KMS-11 (cell line): ENCODE data around the gene EGLN1.

Experiments used
- H2AFZ ChIP-seq: fragments of 200-600 bp; sonication (generic); 2 replicates; pipeline ENCODE4 v1.6.1; 2016; ENCODE audit warnings: antibody characterized with exemption, mixed run types, low read depth
- H3K27ac ChIP-seq: fragments of 200-600 bp; sonication (generic); 2 replicates; pipeline ENCODE4 v1.6.1; 2016; ENCODE audit warnings: mild to moderate bottlenecking, mixed run types
- H3K27me3 ChIP-seq: fragments of 200-600 bp; sonication (generic); 2 replicates; pipeline ENCODE4 v1.6.1; 2017; ENCODE audit warnings: mild to moderate bottlenecking, low read depth, mixed run types, moderate library complexity; ENCODE audit not compliant: insufficient read depth
- H3K36me3 ChIP-seq: fragments of 200-600 bp; sonication (generic); 2 replicates; pipeline ENCODE4 v1.6.1; 2017; ENCODE audit warnings: mild to moderate bottlenecking, mixed run types; ENCODE audit not compliant: insufficient read depth
- H3K4me1 ChIP-seq: fragments of 200-600 bp; sonication (generic); 2 replicates; pipeline ENCODE4 v1.6.1; 2016; ENCODE audit warnings: mild to moderate bottlenecking, low read depth, mixed run types; ENCODE audit not compliant: poor library complexity, severe bottlenecking
- H3K4me2 ChIP-seq: fragments of 200-600 bp; sonication (generic); 2 replicates; pipeline ENCODE4 v1.7.0; 2016; ENCODE audit warnings: mild to moderate bottlenecking, mixed run types
- H3K4me3 ChIP-seq: fragments of 200-600 bp; sonication (generic); IDR thresholded peaks from 2 replicates; pipeline ENCODE4 v1.6.1; 2017; ENCODE audit warnings: low read depth, low read length, mixed read lengths; ENCODE audit not compliant: insufficient read depth
- H3K79me2 ChIP-seq: fragments of 200-600 bp; sonication (generic); 2 replicates; pipeline ENCODE4 v1.6.1; 2016; ENCODE audit warnings: low read depth, mixed run types; ENCODE audit not compliant: insufficient read depth
- H3K9ac ChIP-seq: fragments of 200-600 bp; sonication (generic); 2 replicates; pipeline ENCODE4 v1.6.1; 2016; ENCODE audit warnings: mild to moderate bottlenecking, mixed run types
- H4K20me1 ChIP-seq: fragments of 200-600 bp; sonication (generic); 2 replicates; pipeline ENCODE4 v1.6.1; 2016; ENCODE audit warnings: mild to moderate bottlenecking, mixed run types; ENCODE audit not compliant: insufficient read depth
- CTCF ChIP-seq: fragments of 200-600 bp; sonication (generic); conservative IDR thresholded peaks from 2 replicates; pipeline ENCODE4 v1.6.1; 2017; ENCODE audit warnings: low read depth, mild to moderate bottlenecking, antibody characterized with exemption, low read length, moderate library complexity, mixed read lengths

Gene EGLN1

GRCh38 chr1:231423648-231424047, 1.6 kb upstream of the EGLN1 start:
- Histone ChIP-seq H3K27ac (no peak overlapping the region), H4K20me1 (no peaks in the 10 kb centered on the region), H2AFZ (no peak overlapping the region), H3K9ac (no peak overlapping the region), H3K27me3 (no peaks in the 10 kb centered on the region), H3K4me1 (peaks cover 16% of the 10 kb centered on the region), H3K4me3 (no peak overlapping the region), H3K4me2 (no peak overlapping the region), H3K36me3 (no peaks in the 10 kb centered on the region), H3K79me2 (peaks cover 26% of the 10 kb centered on the region)
- TF ChIP-seq CTCF = no peak

GRCh38 chr1:231422798-231423309, 767 bp upstream of the EGLN1 start:
- Histone ChIP-seq H2AFZ (peak overlapping the region; percentile 81), H3K9ac (peak overlapping the region; percentile 78), H3K79me2 (peaks cover 34% of the 10 kb centered on the region), H3K27ac (peak overlapping the region; percentile 91), H3K4me1 (peaks cover 24% of the 10 kb centered on the region), H3K27me3 (no peaks in the 10 kb centered on the region), H3K36me3 (no peaks in the 10 kb centered on the region), H3K4me3 (peak overlapping the region; percentile 37), H4K20me1 (no peaks in the 10 kb centered on the region), H3K4me2 (peak overlapping the region; percentile 96)
- TF ChIP-seq CTCF = peak; percentile 8; the same call in 1 of the 2 replicates

- H3K9ac ChIP-seq = peak overlapping the region; percentile 61
- peak overlapping the region; percentile 61 for H3K27ac ChIP-seq
- peaks cover 37% of the 10 kb centered on the region for H3K4me1 ChIP-seq
- no peak for TF ChIP-seq CTCF
- no peak overlapping the region for H3K4me3 ChIP-seq
- no peaks in the 10 kb centered on the region for H3K27me3 ChIP-seq
- H3K79me2 ChIP-seq = peaks cover 47% of the 10 kb centered on the region
- peak overlapping the region; percentile 97 for H3K4me2 ChIP-seq
- no peaks in the 10 kb centered on the region for H3K36me3 ChIP-seq
- H2AFZ ChIP-seq = peak overlapping the region; percentile 71; the same call in 1 of the 2 replicates
- no peaks in the 10 kb centered on the region for H4K20me1 ChIP-seq
Observed at GRCh38 chr1:231421546-231421970, 529 bp downstream of the EGLN1 start.

- Histone ChIP-seq H3K27ac (peak overlapping the region; percentile 61), H2AFZ (peak overlapping the region; percentile 71), H3K4me1 (peaks cover 40% of the 10 kb centered on the region), H3K36me3 (no peaks in the 10 kb centered on the region), H3K27me3 (no peaks in the 10 kb centered on the region), H3K79me2 (peaks cover 52% of the 10 kb centered on the region), H3K4me3 (no peak overlapping the region), H3K4me2 (peak overlapping the region; percentile 97), H3K9ac (peak overlapping the region; percentile 61), H4K20me1 (no peaks in the 10 kb centered on the region)
- TF ChIP-seq CTCF = no peak
Observed at GRCh38 chr1:231420959-231421545, 1.0 kb downstream of the EGLN1 start.
